Stomach smooth muscle (tissue), 2 donors: ENCODE measurements around the gene ZIK1.

Source experiments
- H3K27ac ChIP-seq: one replicate; pipeline ENCODE4 v1.7.0; 2013; ENCODE audit warnings: mild to moderate bottlenecking, low read length, inconsistent platforms
- H3K27me3 ChIP-seq, 2 donors: one replicate each; pipeline ENCODE4 v1.7.0; 2013; ENCODE audit warnings: low read length in 2 of 2; ENCODE audit not compliant: insufficient read depth in 2 of 2, control insufficient read depth in 1 of 2
- H3K36me3 ChIP-seq, 2 donors: one replicate each; pipeline ENCODE4 v1.7.0; 2013; ENCODE audit warnings: low read length in 2 of 2; ENCODE audit not compliant: control insufficient read depth in 2 of 2, insufficient read depth in 2 of 2
- H3K4me1 ChIP-seq: one replicate; pipeline ENCODE4 v1.7.0; 2013; ENCODE audit warnings: low read length; ENCODE audit not compliant: control insufficient read depth, insufficient read depth
- H3K4me3 ChIP-seq, 2 donors: one replicate each; pipeline ENCODE4 v1.7.0; 2013; ENCODE audit warnings: low read length in 2 of 2
- H3K9ac ChIP-seq, 2 donors: one replicate each; pipeline ENCODE4 v1.7.0; 2013; ENCODE audit warnings: low read length in 2 of 2, mild to moderate bottlenecking in 1 of 2
- H3K9me3 ChIP-seq, 2 donors: one replicate each; pipeline ENCODE4 v1.7.0; 2013; ENCODE audit warnings: low read length in 2 of 2; ENCODE audit not compliant: control insufficient read depth in 2 of 2
- donor health status: healthy.
- donor health status: Pancreatic carcinoma.

Gene ZIK1

DNA sequence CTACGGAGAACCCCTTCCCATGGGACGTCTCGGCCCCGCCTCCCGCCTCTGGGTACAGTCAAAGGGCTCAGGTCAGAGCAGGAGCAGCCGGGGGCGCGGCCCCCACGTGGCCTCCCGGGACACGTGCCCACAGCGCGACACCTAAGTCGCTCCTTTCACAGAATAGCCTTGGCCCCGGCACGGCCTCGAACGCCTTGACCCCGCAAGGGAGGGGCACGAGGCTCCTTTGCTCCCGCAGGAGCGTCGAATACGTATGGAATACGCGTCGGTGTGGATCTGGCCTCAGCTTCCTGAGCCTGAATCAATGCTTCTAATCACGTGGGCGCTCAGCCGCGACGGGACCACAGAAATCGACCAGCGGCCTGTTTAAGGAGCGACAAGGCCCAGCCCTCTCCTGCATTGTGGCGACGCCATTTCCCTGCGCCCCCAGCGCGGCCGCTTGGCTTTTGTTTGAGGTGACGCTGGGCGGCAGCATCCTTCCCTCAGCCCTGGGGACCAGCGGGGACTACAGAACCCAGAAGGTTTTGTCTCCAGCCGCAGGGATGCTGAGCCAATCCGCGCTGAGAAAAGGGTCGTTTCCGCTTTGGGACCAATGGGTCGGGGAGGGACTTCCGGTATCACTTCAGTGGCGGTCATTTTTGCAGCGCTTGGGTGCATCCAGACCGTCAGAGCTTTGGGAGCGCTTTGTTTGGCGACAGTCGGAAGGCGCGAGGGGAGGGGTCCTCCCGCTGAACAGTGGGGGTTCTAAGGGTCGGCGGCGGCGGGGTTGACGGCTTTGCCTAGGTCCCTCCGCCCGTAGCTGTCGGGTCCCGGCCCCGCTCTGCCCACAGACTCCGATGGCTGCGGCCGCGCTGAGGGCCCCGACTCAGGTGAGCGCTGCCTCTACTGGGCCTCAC lies at the start of gene ZIK1:
TSS of gene ZIK1 (plus strand) at position 625 of the 896 bp plus-strand sequence. CDS start at position 837, 212 bp downstream.
- H3K4me3 ChIP-seq: peak within 1 kb of the TSS; percentile 69 to 85
- peak within 1 kb of the TSS; percentile 31 for H3K27ac ChIP-seq
- peaks cover 15% of the 10 kb centered on the region for H3K4me1 ChIP-seq
- no peaks in the 10 kb centered on the region for H3K27me3 ChIP-seq
- H3K36me3 ChIP-seq: peaks cover 12 to 18% of the 10 kb centered on the region in 2 donors
- peaks cover 12 to 29% of the 10 kb centered on the region in 2 donors for H3K9me3 ChIP-seq
- peak within 1 kb of the TSS; percentile 58 to 69 for H3K9ac ChIP-seq

- Histone ChIP-seq H3K4me3 (peak overlapping the region; percentile 3 to 45), H3K36me3 (peaks cover 71 to 76% of the 10 kb centered on the region in 2 donors), H3K9me3 (peaks cover 70 to 82% of the 10 kb centered on the region in 2 donors)
Observed at GRCh38 chr19:57537953-57538547, 45.9 kb upstream of the ZIK1 start.

GRCh38 chr19:57546513-57546912 lies 37.4 kb upstream of the ZIK1 start:
- Histone ChIP-seq H3K9me3 (peaks cover 56 to 72% of the 10 kb centered on the region in 2 donors), H3K4me3 (peak overlapping the region in 1 of 2 donors; percentile 49), H3K36me3 (peaks cover 67 to 74% of the 10 kb centered on the region in 2 donors), H3K4me1 (no peaks in the 10 kb centered on the region), H3K27ac (no peak overlapping the region), H3K9ac (no peak overlapping the region), H3K27me3 (no peaks in the 10 kb centered on the region)

More at GRCh38 chr19:57537953-57538547, 45.9 kb upstream of the ZIK1 start:
- Histone ChIP-seq H3K9ac (no peak overlapping the region), H3K27ac (no peak overlapping the region), H3K27me3 (no peaks in the 10 kb centered on the region), H3K4me1 (no peaks in the 10 kb centered on the region)

DNA sequence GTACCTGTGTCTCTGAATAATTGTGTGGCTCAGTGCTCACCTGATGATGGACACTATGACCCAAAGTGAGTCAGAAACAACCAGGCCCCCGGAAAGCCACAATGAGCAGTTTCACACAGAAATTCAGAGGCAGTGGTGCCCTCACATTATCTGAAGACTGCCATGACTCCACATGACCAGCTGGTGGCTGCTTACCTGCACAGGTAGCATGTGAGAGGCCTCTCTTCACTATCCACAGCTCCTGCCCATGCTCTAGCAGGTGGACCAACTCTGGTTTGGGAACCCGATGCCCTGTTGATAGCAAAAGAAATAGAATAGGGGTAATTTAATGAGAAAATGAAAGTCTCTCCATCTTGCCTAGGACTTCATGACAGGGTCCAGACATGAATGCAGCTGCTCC lies 31.5 kb upstream of the ZIK1 start:
- H3K4me3 ChIP-seq: no peak overlapping the region
- peaks cover 71 to 80% of the 10 kb centered on the region in 2 donors for H3K36me3 ChIP-seq
- H3K27ac ChIP-seq: no peak overlapping the region
- no peak overlapping the region for H3K9ac ChIP-seq
- no peaks in the 10 kb centered on the region for H3K27me3 ChIP-seq
- H3K9me3 ChIP-seq: peaks cover 37 to 51% of the 10 kb centered on the region in 2 donors
- no peaks in the 10 kb centered on the region for H3K4me1 ChIP-seq

DNA sequence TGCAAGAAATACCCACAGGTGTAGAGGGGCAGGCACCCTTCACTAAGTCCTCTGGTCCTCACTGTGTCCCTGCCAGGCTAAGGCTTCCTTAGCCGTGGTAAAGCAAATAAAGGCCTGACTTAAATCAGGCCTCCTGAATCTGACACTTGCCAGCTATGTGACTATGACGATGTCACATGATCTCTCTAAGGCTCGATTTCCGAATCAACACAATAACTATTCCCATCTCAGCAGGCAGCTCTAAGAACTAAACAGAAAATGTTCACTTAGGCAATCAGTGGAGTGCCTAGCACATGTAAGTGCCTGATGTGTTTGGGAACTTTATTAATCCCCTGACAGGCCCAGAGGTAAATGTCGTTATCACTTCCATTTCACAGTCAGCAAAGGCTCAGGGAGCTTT lies 26.3 kb upstream of the ZIK1 start:
- Histone ChIP-seq H3K27me3 (no peaks in the 10 kb centered on the region), H3K4me3 (peak overlapping the region in 1 of 2 donors; percentile 98), H3K27ac (no peak overlapping the region), H3K9me3 (peaks cover 8 to 18% of the 10 kb centered on the region in 2 donors), H3K9ac (no peak overlapping the region), H3K36me3 (peaks cover 31 to 34% of the 10 kb centered on the region in 2 donors), H3K4me1 (peaks cover 17% of the 10 kb centered on the region)

DNA sequence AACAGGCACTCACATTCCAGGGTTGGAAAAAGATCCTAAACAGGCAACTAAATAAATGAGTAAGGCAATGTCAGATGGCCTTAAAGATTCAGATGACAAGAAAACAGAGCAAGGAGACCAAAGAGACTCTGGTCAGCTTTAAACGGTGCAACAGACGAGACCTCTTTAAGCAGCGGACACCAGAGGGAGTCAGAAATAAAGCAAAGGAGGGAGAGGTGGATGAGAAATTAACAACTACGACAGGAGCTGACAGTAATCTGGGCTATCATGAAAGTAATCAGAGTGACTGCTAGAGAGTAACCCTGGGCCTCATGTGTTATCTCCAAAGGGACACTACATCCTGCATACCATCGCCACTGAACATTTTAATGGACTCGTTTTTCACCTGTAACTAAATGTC lies 25.4 kb upstream of the ZIK1 start:
- H3K4me3 ChIP-seq: peak overlapping the region; percentile 69 to 98
- H3K9me3 ChIP-seq: peaks cover 4 to 12% of the 10 kb centered on the region in 2 donors
- peaks cover 23 to 28% of the 10 kb centered on the region in 2 donors for H3K36me3 ChIP-seq
- no peaks in the 10 kb centered on the region for H3K27me3 ChIP-seq
- no peak overlapping the region for H3K27ac ChIP-seq
- H3K4me1 ChIP-seq: peaks cover 17% of the 10 kb centered on the region
- H3K9ac ChIP-seq: peak overlapping the region; percentile 53 to 85

- no peaks in the 10 kb centered on the region for H3K27me3 ChIP-seq
- H3K36me3 ChIP-seq: peaks cover 18 to 25% of the 10 kb centered on the region in 2 donors
- peaks cover 17% of the 10 kb centered on the region for H3K4me1 ChIP-seq
- H3K9me3 ChIP-seq: peaks cover 4 to 14% of the 10 kb centered on the region in 2 donors
- no peak overlapping the region for H3K27ac ChIP-seq
- peak overlapping the region; percentile 53 to 85 for H3K9ac ChIP-seq
- H3K4me3 ChIP-seq: peak overlapping the region; percentile 69 to 98
Observed at GRCh38 chr19:57559008-57559403, 24.9 kb upstream of the ZIK1 start.

- Histone ChIP-seq H3K9ac (peak within 1 kb of the TSS; percentile 53 to 85), H3K9me3 (peaks cover 2 to 9% of the 10 kb centered on the region in 2 donors), H3K27ac (peak within 1 kb of the TSS; percentile 18), H3K4me3 (peak within 1 kb of the TSS; percentile 69 to 98), H3K27me3 (no peaks in the 10 kb centered on the region), H3K4me1 (peaks cover 17% of the 10 kb centered on the region), H3K36me3 (peaks cover 13 to 20% of the 10 kb centered on the region in 2 donors)
Observed at GRCh38 chr19:57559404-57560025, 24.4 kb upstream of the ZIK1 start, which contains the start of gene ZNF550. TSS of gene ZNF550 (minus strand) at chr19:57559863. CDS start at chr19:57559682, 181 bp downstream.

GRCh38 chr19:57560049-57560491 lies 23.9 kb upstream of the ZIK1 start:
- Histone ChIP-seq H3K4me3 (peak overlapping the region; percentile 69 to 98), H3K9me3 (peaks cover 0 to 7% of the 10 kb centered on the region in 2 donors), H3K9ac (peak overlapping the region; percentile 53 to 85), H3K36me3 (peaks cover 10 to 15% of the 10 kb centered on the region in 2 donors), H3K27ac (peak overlapping the region; percentile 18), H3K4me1 (peaks cover 17% of the 10 kb centered on the region), H3K27me3 (no peaks in the 10 kb centered on the region)

DNA sequence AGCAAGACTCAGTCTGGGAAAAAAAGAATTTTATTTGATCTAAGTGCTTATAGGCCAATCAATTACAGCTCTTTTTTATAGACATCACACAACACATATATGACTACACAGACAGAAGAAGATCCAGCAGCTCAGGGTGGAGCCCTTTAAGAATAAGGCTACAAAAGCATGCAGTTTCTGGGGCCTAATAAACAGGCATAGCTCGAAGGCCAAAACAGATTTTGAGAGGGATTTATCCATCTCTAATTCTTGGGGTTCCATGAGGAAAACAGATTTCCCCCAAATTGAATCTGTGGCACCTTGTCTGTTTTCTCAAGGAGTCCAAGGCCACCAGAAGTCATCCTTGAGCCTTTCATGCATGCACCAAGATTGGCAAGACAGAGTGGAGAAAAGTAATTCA lies 20.4 kb upstream of the ZIK1 start:
- H3K4me1 ChIP-seq: peaks cover 13% of the 10 kb centered on the region
- no peak overlapping the region for H3K9ac ChIP-seq
- H3K27me3 ChIP-seq: no peaks in the 10 kb centered on the region
- no peaks in the 10 kb centered on the region for H3K36me3 ChIP-seq
- no peak overlapping the region for H3K27ac ChIP-seq
- H3K4me3 ChIP-seq: no peak overlapping the region
- H3K9me3 ChIP-seq: peaks cover 20 to 32% of the 10 kb centered on the region in 2 donors
